Measurements from ENCODE around the gene RGS19. TPM values are rescaled to one million over a fixed set of nuclear protein-coding genes. Genes with fewer than 3 reads are reported as not detected.

The RGS19 gene
- total and polyA plus RNA-seq, 2 of the 8 experiments (the other 6 are each of a cell fraction or from before 2014, with no cell fraction given), result 12.7 to 16.8 TPM

- TF ChIP-seq NRF1 (IDR thresholded peaks at IDR 0.05; ENCODE audit: low read depth, low read length) (no peak), CEBPB (IDR thresholded peaks at IDR 0.05; ENCODE audit: low read depth, low read length) (no peak), FOSL1 (IDR thresholded peaks at IDR 0.05; ENCODE audit: insufficient read depth, low read depth, low read length) (no peak), SP2 (IDR thresholded peaks at IDR 0.05; ENCODE audit: low read length) (no peak), TAF7 (optimal IDR thresholded peaks at IDR 0.05; ENCODE audit: borderline replicate concordance, low read depth, low read length) (no peak), CBX8 (IDR thresholded peaks at IDR 0.05; ENCODE audit: borderline replicate concordance, low read depth, low read length) (no peak), JUN (IDR thresholded peaks at IDR 0.05; ENCODE audit: low read depth, low read length) (no peak), CREB1 (IDR thresholded peaks at IDR 0.05) (no peak), YY1 (IDR thresholded peaks at IDR 0.05; ENCODE audit: low read depth, low read length) (no peak)
These were observed 1.8 kb downstream of the RGS19 start (continued) for GRCh38 chr20:64077541-64077875.
